ENCODE measurements around the gene RBM38. TPM values are rescaled to one million over a fixed set of nuclear protein-coding genes. Genes with fewer than 3 reads are reported as not detected.

The RBM38 gene
- total and polyA plus RNA-seq, 8 donors, result 16.8 to 29.5 (median 19.9) TPM

GRCh38 chr20:57378646-57379262 is 12.4 kb upstream of the RBM38 start:
- no peak for ATAC-seq
- Histone ChIP-seq H3K27ac (no peak overlapping the region), H3K36me3 (peaks cover 0 to 66% of the 10 kb centered on the region in 2 donors), H3K9me3 (no peaks in the 10 kb centered on the region), H3K4me3 (no peak overlapping the region), H3K4me1 (peaks cover 0 to 31% of the 10 kb centered on the region in 2 donors), H3K27me3 (no peaks in the 10 kb centered on the region)
- intact Hi-C loops (cut with DNase I), result no loop called here
- DNase-seq, result no peak
- TF ChIP-seq CTCF (IDR thresholded peaks at IDR 0.05), result no peak

GRCh38 chr20:57379263-57379647 is 11.9 kb upstream of the RBM38 start:
- Histone ChIP-seq H3K27ac (no peak overlapping the region), H3K4me3 (no peak overlapping the region), H3K27me3 (no peaks in the 10 kb centered on the region), H3K4me1 (peaks cover 0 to 26% of the 10 kb centered on the region in 2 donors), H3K36me3 (peaks cover 0 to 61% of the 10 kb centered on the region in 2 donors), H3K9me3 (no peaks in the 10 kb centered on the region)
- intact Hi-C loops (cut with DNase I), result no loop called here
- no peak for TF ChIP-seq CTCF (IDR thresholded peaks at IDR 0.05)
- no peak for DNase-seq
- ATAC-seq, result no peak

- intact Hi-C loops (cut with DNase I), result loop anchor here (5.0 to 10.0 kb wide), 3 partner anchors 112 to 205 kb away; no protein-coding TSS in a partner anchor
- no peak for ATAC-seq
Observed at GRCh38 chr20:57380081-57380750, 11.0 kb upstream of the RBM38 start.

GRCh38 chr20:57381596-57382503 is 9.3 kb upstream of the RBM38 start:
- no peak overlapping the region for H3K4me3 ChIP-seq
- peak; percentile 96 for ATAC-seq
- H3K27me3 ChIP-seq, result no peaks in the 10 kb centered on the region
- TF ChIP-seq CTCF (IDR thresholded peaks at IDR 0.05), result peak; percentile 81 to 94
- H3K36me3 ChIP-seq, result peaks cover 0 to 35% of the 10 kb centered on the region in 2 donors
- H3K27ac ChIP-seq, result no peak overlapping the region
- H3K9me3 ChIP-seq, result no peaks in the 10 kb centered on the region
- intact Hi-C loops (cut with DNase I), result loop anchor here (5.0 to 10.0 kb wide), 3 partner anchors 110 to 203 kb away; no protein-coding TSS in a partner anchor
- peaks cover 0 to 12% of the 10 kb centered on the region in 2 donors for H3K4me1 ChIP-seq
- DNase-seq, result peak; percentile 67 to 94 (median 78)

More at GRCh38 chr20:57380081-57380750, 11.0 kb upstream of the RBM38 start:
- peaks cover 0 to 23% of the 10 kb centered on the region in 2 donors for H3K4me1 ChIP-seq
- H3K36me3 ChIP-seq, result peaks cover 0 to 52% of the 10 kb centered on the region in 2 donors
- H3K27ac ChIP-seq, result no peak overlapping the region
- no peaks in the 10 kb centered on the region for H3K27me3 ChIP-seq
- peak in 1 of 4 donors; percentile 39 for DNase-seq
- no peak for TF ChIP-seq CTCF (IDR thresholded peaks at IDR 0.05)
- H3K9me3 ChIP-seq, result no peaks in the 10 kb centered on the region
- H3K4me3 ChIP-seq, result no peak overlapping the region

Measured in left lung (tissue), 10 donors.